Body of pancreas (tissue), 4 donors: ENCODE measurements around the gene ITGB6.
A peak's percentile ranks its signal among the peaks of the same experiment; 100 is the strongest.
"Not testable (repeated sequence)": the region's sequence is repeated elsewhere in the genome, so short reads cannot be mapped to it uniquely, and the experiment has no call there.

Experiments
- CTCF ChIP-seq, 7 experiments: fragments of 450-650 bp in 4 of 7; fragments of 200-600 bp in 3 of 7; sonication (generic) in 3 of 7; IDR thresholded peaks; one replicate each; pipeline ENCODE4 v1.5.1; 2016 to 2019; ENCODE audit warnings: antibody characterized with exemption in 7 of 7
- POLR2A ChIP-seq, 3 donors: fragments of 450-650 bp; IDR thresholded peaks; one replicate each; pipeline ENCODE4 v1.6.1; 2016; ENCODE audit warnings: antibody characterized with exemption in 3 of 3, mild to moderate bottlenecking in 2 of 3

GRCh38 chr2:160181146-160181836, 18.8 kb downstream of the ITGB6 start:
- not testable (repeated sequence) for TF ChIP-seq CTCF (IDR thresholded peaks at IDR 0.05)
- TF ChIP-seq POLR2A (IDR thresholded peaks at IDR 0.05), result peak in 2 of 3 donors; percentile 19 to 24
